ENCODE data around the gene ZNF609.

Gene ZNF609

GRCh38 chr15:64503197-64503596, 42.8 kb downstream of the ZNF609 start:
- H3K36me3 ChIP-seq (ENCODE audit: control insufficient read depth, insufficient read depth, low read length), result peaks cover 39% of the 10 kb centered on the region
- no peak overlapping the region for H3K9ac ChIP-seq (ENCODE audit: low read depth, low read length)
- H3K27me3 ChIP-seq (ENCODE audit: control insufficient read depth, insufficient read depth, low read length), result no peaks in the 10 kb centered on the region
- peaks cover 14% of the 10 kb centered on the region for H3K4me1 ChIP-seq (ENCODE audit: control insufficient read depth, insufficient read depth, low read length)
- no peak overlapping the region for H3K4me3 ChIP-seq (ENCODE audit: low read depth, low read length)
- no peaks in the 10 kb centered on the region for H3K9me3 ChIP-seq (ENCODE audit: control insufficient read depth, insufficient read depth, low read length)
- H3K27ac ChIP-seq (ENCODE audit: low read depth, low read length), result peak overlapping the region; percentile 23

DNA sequence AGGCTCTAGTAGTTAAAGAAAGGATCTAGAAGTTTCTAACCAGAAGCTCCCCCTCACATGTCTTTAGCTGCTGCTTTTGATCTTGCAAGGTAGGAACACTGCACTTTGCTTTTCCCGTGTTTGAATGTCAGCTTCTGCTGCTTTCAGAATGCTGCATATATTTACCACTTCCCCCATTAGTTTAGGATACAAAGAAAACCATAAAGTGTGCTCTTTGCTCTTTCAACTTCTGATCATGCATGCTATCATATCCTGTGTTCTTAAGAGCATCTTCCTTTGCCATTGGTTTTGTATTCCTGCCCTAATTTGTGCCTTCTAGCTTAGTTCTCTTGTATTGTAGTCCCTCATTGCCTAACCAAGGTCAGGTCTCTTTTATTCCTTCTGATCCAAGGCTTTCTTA, 43.3 kb downstream of the ZNF609 start:
- H3K27ac ChIP-seq (ENCODE audit: low read depth, low read length), result no peak overlapping the region
- peaks cover 14% of the 10 kb centered on the region for H3K4me1 ChIP-seq (ENCODE audit: control insufficient read depth, insufficient read depth, low read length)
- no peak overlapping the region for H3K9ac ChIP-seq (ENCODE audit: low read depth, low read length)
- peaks cover 39% of the 10 kb centered on the region for H3K36me3 ChIP-seq (ENCODE audit: control insufficient read depth, insufficient read depth, low read length)
- no peak overlapping the region for H3K4me3 ChIP-seq (ENCODE audit: low read depth, low read length)
- no peaks in the 10 kb centered on the region for H3K27me3 ChIP-seq (ENCODE audit: control insufficient read depth, insufficient read depth, low read length)
- H3K9me3 ChIP-seq (ENCODE audit: control insufficient read depth, insufficient read depth, low read length), result no peaks in the 10 kb centered on the region

- peaks cover 10% of the 10 kb centered on the region for H3K36me3 ChIP-seq (ENCODE audit: control insufficient read depth, insufficient read depth, low read length)
- H3K9me3 ChIP-seq (ENCODE audit: control insufficient read depth, insufficient read depth, low read length), result no peaks in the 10 kb centered on the region
- H3K9ac ChIP-seq (ENCODE audit: low read depth, low read length), result no peak overlapping the region
- H3K4me1 ChIP-seq (ENCODE audit: control insufficient read depth, insufficient read depth, low read length), result peaks cover 12% of the 10 kb centered on the region
- H3K27ac ChIP-seq (ENCODE audit: low read depth, low read length), result no peak overlapping the region
- H3K4me3 ChIP-seq (ENCODE audit: low read depth, low read length), result no peak overlapping the region
- no peaks in the 10 kb centered on the region for H3K27me3 ChIP-seq (ENCODE audit: control insufficient read depth, insufficient read depth, low read length)
Measured at GRCh38 chr15:64507293-64507802, 47.0 kb downstream of the ZNF609 start.

GRCh38 chr15:64507845-64508244, 47.5 kb downstream of the ZNF609 start:
- peaks cover 7% of the 10 kb centered on the region for H3K4me1 ChIP-seq (ENCODE audit: control insufficient read depth, insufficient read depth, low read length)
- no peak overlapping the region for H3K4me3 ChIP-seq (ENCODE audit: low read depth, low read length)
- peaks cover 10% of the 10 kb centered on the region for H3K36me3 ChIP-seq (ENCODE audit: control insufficient read depth, insufficient read depth, low read length)
- H3K9me3 ChIP-seq (ENCODE audit: control insufficient read depth, insufficient read depth, low read length), result no peaks in the 10 kb centered on the region
- H3K9ac ChIP-seq (ENCODE audit: low read depth, low read length), result no peak overlapping the region
- H3K27ac ChIP-seq (ENCODE audit: low read depth, low read length), result no peak overlapping the region
- H3K27me3 ChIP-seq (ENCODE audit: control insufficient read depth, insufficient read depth, low read length), result no peaks in the 10 kb centered on the region

- H3K27ac ChIP-seq (ENCODE audit: low read depth, low read length), result no peak overlapping the region
- no peak overlapping the region for H3K9ac ChIP-seq (ENCODE audit: low read depth, low read length)
- no peak overlapping the region for H3K4me3 ChIP-seq (ENCODE audit: low read depth, low read length)
- no peaks in the 10 kb centered on the region for H3K9me3 ChIP-seq (ENCODE audit: control insufficient read depth, insufficient read depth, low read length)
- H3K36me3 ChIP-seq (ENCODE audit: control insufficient read depth, insufficient read depth, low read length), result peaks cover 7% of the 10 kb centered on the region; the same call in 1 of the 2 replicates
- no peaks in the 10 kb centered on the region for H3K27me3 ChIP-seq (ENCODE audit: control insufficient read depth, insufficient read depth, low read length)
- H3K4me1 ChIP-seq (ENCODE audit: control insufficient read depth, insufficient read depth, low read length), result peaks cover 15% of the 10 kb centered on the region
Measured at GRCh38 chr15:64513823-64514222, 53.4 kb downstream of the ZNF609 start.

GRCh38 chr15:64515196-64515595, 54.8 kb downstream of the ZNF609 start:
- Histone ChIP-seq H3K9ac (ENCODE audit: low read depth, low read length) (no peak overlapping the region), H3K27me3 (ENCODE audit: control insufficient read depth, insufficient read depth, low read length) (no peaks in the 10 kb centered on the region), H3K4me3 (ENCODE audit: low read depth, low read length) (no peak overlapping the region), H3K36me3 (ENCODE audit: control insufficient read depth, insufficient read depth, low read length) (peaks cover 4% of the 10 kb centered on the region; the same call in 1 of the 2 replicates), H3K9me3 (ENCODE audit: control insufficient read depth, insufficient read depth, low read length) (no peaks in the 10 kb centered on the region), H3K27ac (ENCODE audit: low read depth, low read length) (peak overlapping the region; percentile 54), H3K4me1 (ENCODE audit: control insufficient read depth, insufficient read depth, low read length) (peaks cover 15% of the 10 kb centered on the region)

- H3K4me1 ChIP-seq (ENCODE audit: control insufficient read depth, insufficient read depth, low read length), result peaks cover 15% of the 10 kb centered on the region
- H3K27me3 ChIP-seq (ENCODE audit: control insufficient read depth, insufficient read depth, low read length), result no peaks in the 10 kb centered on the region
- no peak overlapping the region for H3K9ac ChIP-seq (ENCODE audit: low read depth, low read length)
- no peak overlapping the region for H3K4me3 ChIP-seq (ENCODE audit: low read depth, low read length)
- H3K27ac ChIP-seq (ENCODE audit: low read depth, low read length), result no peak overlapping the region
- no peaks in the 10 kb centered on the region for H3K9me3 ChIP-seq (ENCODE audit: control insufficient read depth, insufficient read depth, low read length)
- peaks cover 4% of the 10 kb centered on the region; the same call in 1 of the 2 replicates for H3K36me3 ChIP-seq (ENCODE audit: control insufficient read depth, insufficient read depth, low read length)
Measured at GRCh38 chr15:64515825-64516224, 55.4 kb downstream of the ZNF609 start.

DNA sequence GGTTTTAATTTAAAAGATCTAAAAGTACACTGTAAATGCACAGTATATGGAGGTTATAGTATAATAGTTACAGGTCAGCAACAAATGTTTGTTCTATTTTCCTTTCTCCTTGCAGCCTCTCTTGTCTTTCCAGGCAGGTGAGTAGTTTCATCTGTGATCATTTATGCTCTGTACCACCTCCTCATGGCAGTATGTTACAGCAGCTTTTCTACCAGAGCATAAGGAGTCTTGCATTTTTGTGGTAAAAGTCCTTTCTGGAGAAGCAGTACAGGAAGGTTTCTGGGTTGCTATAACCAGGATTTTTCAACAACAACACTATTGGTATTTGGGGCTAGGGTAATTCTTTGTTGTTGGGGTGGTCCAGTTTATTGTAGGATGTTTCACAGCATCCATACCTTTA, 59.5 kb downstream of the ZNF609 start:
- Histone ChIP-seq H3K9ac (ENCODE audit: low read depth, low read length) (no peak overlapping the region), H3K4me3 (ENCODE audit: low read depth, low read length) (no peak overlapping the region), H3K27me3 (ENCODE audit: control insufficient read depth, insufficient read depth, low read length) (no peaks in the 10 kb centered on the region), H3K36me3 (ENCODE audit: control insufficient read depth, insufficient read depth, low read length) (no peaks in the 10 kb centered on the region), H3K9me3 (ENCODE audit: control insufficient read depth, insufficient read depth, low read length) (no peaks in the 10 kb centered on the region), H3K27ac (ENCODE audit: low read depth, low read length) (no peak overlapping the region), H3K4me1 (ENCODE audit: control insufficient read depth, insufficient read depth, low read length) (peaks cover 23% of the 10 kb centered on the region)

DNA sequence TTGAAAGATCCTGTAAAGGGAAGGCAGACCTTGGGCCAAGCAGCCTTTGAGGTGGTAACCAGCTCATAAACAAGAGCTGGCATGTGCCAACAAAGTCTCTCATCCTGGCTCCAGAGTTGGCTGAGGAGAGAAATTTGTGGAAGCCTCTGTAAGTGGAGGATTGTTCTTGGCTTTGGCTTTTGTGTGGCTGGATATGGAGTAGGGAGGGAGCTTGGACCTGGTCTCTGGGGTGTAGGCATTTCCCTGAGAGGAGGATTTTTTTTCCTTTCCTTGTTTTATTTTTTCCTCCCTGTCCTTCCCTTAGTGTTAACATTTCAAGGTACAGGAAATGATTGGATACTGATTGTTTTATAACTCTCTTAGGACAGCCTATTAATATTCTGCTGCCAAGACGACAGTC, 60.8 kb downstream of the ZNF609 start:
- peak overlapping the region; percentile 7 for H3K27ac ChIP-seq (ENCODE audit: low read depth, low read length)

GRCh38 chr15:64521726-64522164, 61.4 kb downstream of the ZNF609 start:
- Histone ChIP-seq H3K4me3 (ENCODE audit: low read depth, low read length) (no peak overlapping the region), H3K4me1 (ENCODE audit: control insufficient read depth, insufficient read depth, low read length) (peaks cover 22% of the 10 kb centered on the region), H3K9me3 (ENCODE audit: control insufficient read depth, insufficient read depth, low read length) (no peaks in the 10 kb centered on the region), H3K9ac (ENCODE audit: low read depth, low read length) (no peak overlapping the region), H3K36me3 (ENCODE audit: control insufficient read depth, insufficient read depth, low read length) (no peaks in the 10 kb centered on the region), H3K27me3 (ENCODE audit: control insufficient read depth, insufficient read depth, low read length) (no peaks in the 10 kb centered on the region), H3K27ac (ENCODE audit: low read depth, low read length) (peak overlapping the region; percentile 7)

More for the DNA sequence above, 60.8 kb downstream of the ZNF609 start:
- H3K4me3 ChIP-seq (ENCODE audit: low read depth, low read length), result no peak overlapping the region
- no peaks in the 10 kb centered on the region for H3K9me3 ChIP-seq (ENCODE audit: control insufficient read depth, insufficient read depth, low read length)
- no peaks in the 10 kb centered on the region for H3K27me3 ChIP-seq (ENCODE audit: control insufficient read depth, insufficient read depth, low read length)
- peaks cover 22% of the 10 kb centered on the region for H3K4me1 ChIP-seq (ENCODE audit: control insufficient read depth, insufficient read depth, low read length)
- H3K9ac ChIP-seq (ENCODE audit: low read depth, low read length), result no peak overlapping the region
- H3K36me3 ChIP-seq (ENCODE audit: control insufficient read depth, insufficient read depth, low read length), result no peaks in the 10 kb centered on the region

DNA sequence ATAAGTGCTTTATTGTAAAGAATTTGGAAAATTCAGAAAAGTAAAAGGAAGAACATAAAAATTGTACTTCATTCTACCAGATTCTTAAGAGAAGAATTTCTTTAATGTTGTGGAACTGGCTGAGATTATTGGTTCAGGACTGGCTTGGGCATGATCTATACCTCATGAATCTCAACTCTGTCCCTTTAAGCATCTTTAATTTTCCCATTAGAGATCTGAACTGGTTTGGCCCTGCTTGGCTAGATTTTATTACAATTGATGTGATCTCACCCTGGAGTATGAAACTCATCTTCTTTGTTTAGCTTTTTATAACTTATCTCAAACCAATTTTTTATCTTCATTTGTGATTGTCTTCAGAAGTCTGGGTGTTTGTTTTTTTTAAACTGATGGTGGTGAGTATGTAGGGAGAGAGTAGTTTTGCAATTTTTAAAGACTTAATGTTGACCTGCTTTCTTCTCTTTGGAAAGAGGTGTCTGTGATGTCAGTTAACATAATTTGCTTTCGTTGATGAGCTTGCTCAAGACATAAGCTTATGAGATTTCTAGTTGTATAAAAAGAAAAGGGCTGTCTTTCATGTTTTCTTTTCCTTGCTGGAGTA, 61.9 kb downstream of the ZNF609 start:
- no peaks in the 10 kb centered on the region for H3K36me3 ChIP-seq (ENCODE audit: control insufficient read depth, insufficient read depth, low read length)
- no peak overlapping the region for H3K9ac ChIP-seq (ENCODE audit: low read depth, low read length)
- H3K9me3 ChIP-seq (ENCODE audit: control insufficient read depth, insufficient read depth, low read length), result no peaks in the 10 kb centered on the region
- no peaks in the 10 kb centered on the region for H3K27me3 ChIP-seq (ENCODE audit: control insufficient read depth, insufficient read depth, low read length)
- H3K4me3 ChIP-seq (ENCODE audit: low read depth, low read length), result no peak overlapping the region
- H3K4me1 ChIP-seq (ENCODE audit: control insufficient read depth, insufficient read depth, low read length), result peaks cover 23% of the 10 kb centered on the region
- peak overlapping the region; percentile 7 for H3K27ac ChIP-seq (ENCODE audit: low read depth, low read length)

All from HUES48 (cell line).